ENCODE results near the gene PTPRD. TPM values are rescaled to one million over a fixed set of nuclear protein-coding genes. Genes with fewer than 3 reads are reported as not detected.

The PTPRD gene
- total and polyA plus RNA-seq, 2 donors (not counting 1 experiment from before 2014, with no cell fraction given): 0.35 to 4.8 TPM

DNA sequence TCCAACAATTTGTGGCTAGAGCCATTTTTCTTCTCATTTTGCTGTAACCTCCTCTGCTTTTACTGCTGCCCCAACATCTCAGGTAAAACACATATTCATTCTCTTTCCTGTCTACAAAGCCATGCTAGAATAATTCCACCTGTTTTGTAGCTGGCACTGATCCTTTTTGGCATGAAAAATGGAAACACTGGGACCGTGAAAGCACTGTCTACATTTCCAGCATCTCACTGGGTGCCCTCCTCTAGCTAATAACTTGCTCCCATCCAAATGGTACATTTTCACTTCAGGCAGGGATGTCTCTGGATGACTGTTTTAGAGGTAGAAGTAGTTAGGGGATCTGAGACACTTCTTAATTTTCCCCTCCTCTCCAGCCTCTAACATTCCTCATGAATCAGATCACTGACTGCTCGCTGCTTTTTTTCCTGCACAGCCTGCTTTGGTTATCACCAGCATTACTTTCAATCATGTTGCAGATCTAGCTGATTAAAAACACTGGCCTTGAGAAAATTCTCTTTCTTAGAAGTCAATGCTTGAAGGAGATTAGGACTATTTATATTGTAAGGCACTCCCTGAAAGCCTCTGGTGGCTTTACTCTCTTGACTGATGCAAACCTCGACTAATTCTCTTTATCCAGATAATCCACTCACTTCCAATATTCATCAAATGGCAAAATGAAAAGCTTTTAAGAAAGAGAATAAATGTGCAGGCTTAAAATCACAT is 1500.6 kb downstream of the PTPRD start:
- no peaks in the 10 kb centered on the region for H4K20me1 ChIP-seq (ENCODE audit: control insufficient read depth, extremely low read depth, insufficient read depth, low read length)
- no peak overlapping the region for H3K27ac ChIP-seq (ENCODE audit: insufficient read depth, low read length)
- no peak overlapping the region for H2AFZ ChIP-seq (ENCODE audit: low read length)
- H3K4me2 ChIP-seq (ENCODE audit: extremely low read depth, insufficient read depth, low read length): no peak overlapping the region
- no peaks in the 10 kb centered on the region for H3K27me3 ChIP-seq (ENCODE audit: control insufficient read depth, insufficient read depth, low read length)
- no peak overlapping the region for H3K4me3 ChIP-seq (replicated peaks in 1 of 4; ENCODE audit: control extremely low read depth in 1 of 4, insufficient read depth in 1 of 4, low read depth in 3 of 4, low read length in 4 of 4)
- H3K4me1 ChIP-seq (ENCODE audit: control insufficient read depth, extremely low read depth, insufficient read depth, low read length): no peaks in the 10 kb centered on the region
- no peak for DNase-seq (ENCODE audit: low read depth in 2 of 2)
- TF ChIP-seq EZH2 (IDR thresholded peaks at IDR 0.05; ENCODE audit: low read length, missing control alignments): no peak
- TF ChIP-seq, protein P1, sequence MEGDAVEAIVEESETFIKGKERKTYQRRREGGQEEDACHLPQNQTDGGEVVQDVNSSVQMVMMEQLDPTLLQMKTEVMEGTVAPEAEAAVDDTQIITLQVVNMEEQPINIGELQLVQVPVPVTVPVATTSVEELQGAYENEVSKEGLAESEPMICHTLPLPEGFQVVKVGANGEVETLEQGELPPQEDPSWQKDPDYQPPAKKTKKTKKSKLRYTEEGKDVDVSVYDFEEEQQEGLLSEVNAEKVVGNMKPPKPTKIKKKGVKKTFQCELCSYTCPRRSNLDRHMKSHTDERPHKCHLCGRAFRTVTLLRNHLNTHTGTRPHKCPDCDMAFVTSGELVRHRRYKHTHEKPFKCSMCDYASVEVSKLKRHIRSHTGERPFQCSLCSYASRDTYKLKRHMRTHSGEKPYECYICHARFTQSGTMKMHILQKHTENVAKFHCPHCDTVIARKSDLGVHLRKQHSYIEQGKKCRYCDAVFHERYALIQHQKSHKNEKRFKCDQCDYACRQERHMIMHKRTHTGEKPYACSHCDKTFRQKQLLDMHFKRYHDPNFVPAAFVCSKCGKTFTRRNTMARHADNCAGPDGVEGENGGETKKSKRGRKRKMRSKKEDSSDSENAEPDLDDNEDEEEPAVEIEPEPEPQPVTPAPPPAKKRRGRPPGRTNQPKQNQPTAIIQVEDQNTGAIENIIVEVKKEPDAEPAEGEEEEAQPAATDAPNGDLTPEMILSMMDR (conservative IDR thresholded peaks at IDR 0.05 in 1 of 2, IDR thresholded peaks at IDR 0.05 in 1 of 2; ENCODE audit: low read depth in 1 of 2, low read length in 2 of 2): no peak
- no peaks in the 10 kb centered on the region for H3K79me2 ChIP-seq (ENCODE audit: control insufficient read depth, insufficient read depth, low read length)
- no peak overlapping the region for H3K9ac ChIP-seq (ENCODE audit: insufficient read depth, low read length)
- no peaks in the 10 kb centered on the region for H3K36me3 ChIP-seq (ENCODE audit: control insufficient read depth, insufficient read depth, low read length)
- no peaks in the 10 kb centered on the region for H3K9me3 ChIP-seq (ENCODE audit: control insufficient read depth, insufficient read depth, low read depth, low read length)

DNA sequence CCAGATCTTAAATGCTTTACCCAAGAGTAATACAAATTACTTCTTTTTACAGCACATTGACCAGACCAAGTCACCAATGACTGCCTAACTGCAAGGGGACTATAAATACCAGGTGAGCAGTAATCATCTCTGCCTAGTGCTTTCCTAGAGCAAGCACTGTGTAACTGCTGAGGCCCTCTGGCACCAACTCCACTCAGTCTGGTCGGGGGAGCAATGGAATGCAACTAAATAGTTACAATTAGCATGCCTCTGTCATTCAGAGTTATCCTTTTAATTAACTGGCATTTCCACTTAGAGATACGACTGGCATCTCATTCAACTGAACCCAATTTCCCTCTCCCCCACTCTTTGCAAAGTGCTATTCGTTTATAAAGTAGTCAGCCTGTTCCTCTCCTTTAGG is 1504.2 kb downstream of the PTPRD start:
- Histone ChIP-seq H3K4me1 (ENCODE audit: control insufficient read depth, extremely low read depth, insufficient read depth, low read length) (no peaks in the 10 kb centered on the region), H3K27me3 (ENCODE audit: control insufficient read depth, insufficient read depth, low read length) (no peaks in the 10 kb centered on the region), H3K9me3 (ENCODE audit: control insufficient read depth, insufficient read depth, low read depth, low read length) (no peaks in the 10 kb centered on the region), H3K4me3 (replicated peaks in 1 of 4; ENCODE audit: control extremely low read depth in 1 of 4, insufficient read depth in 1 of 4, low read depth in 3 of 4, low read length in 4 of 4) (no peak overlapping the region), H4K20me1 (ENCODE audit: control insufficient read depth, extremely low read depth, insufficient read depth, low read length) (no peaks in the 10 kb centered on the region), H3K36me3 (ENCODE audit: control insufficient read depth, insufficient read depth, low read length) (no peaks in the 10 kb centered on the region), H3K9ac (ENCODE audit: insufficient read depth, low read length) (no peak overlapping the region), H3K79me2 (ENCODE audit: control insufficient read depth, insufficient read depth, low read length) (no peaks in the 10 kb centered on the region), H2AFZ (ENCODE audit: low read length) (no peak overlapping the region), H3K27ac (ENCODE audit: insufficient read depth, low read length) (no peak overlapping the region), H3K4me2 (ENCODE audit: extremely low read depth, insufficient read depth, low read length) (no peak overlapping the region)
- TF ChIP-seq, protein P1 (conservative IDR thresholded peaks at IDR 0.05 in 1 of 2, IDR thresholded peaks at IDR 0.05 in 1 of 2; ENCODE audit: low read depth in 1 of 2, low read length in 2 of 2): no peak
- TF ChIP-seq EZH2 (IDR thresholded peaks at IDR 0.05; ENCODE audit: low read length, missing control alignments): no peak
- DNase-seq (ENCODE audit: low read depth in 2 of 2): no peak

DNA sequence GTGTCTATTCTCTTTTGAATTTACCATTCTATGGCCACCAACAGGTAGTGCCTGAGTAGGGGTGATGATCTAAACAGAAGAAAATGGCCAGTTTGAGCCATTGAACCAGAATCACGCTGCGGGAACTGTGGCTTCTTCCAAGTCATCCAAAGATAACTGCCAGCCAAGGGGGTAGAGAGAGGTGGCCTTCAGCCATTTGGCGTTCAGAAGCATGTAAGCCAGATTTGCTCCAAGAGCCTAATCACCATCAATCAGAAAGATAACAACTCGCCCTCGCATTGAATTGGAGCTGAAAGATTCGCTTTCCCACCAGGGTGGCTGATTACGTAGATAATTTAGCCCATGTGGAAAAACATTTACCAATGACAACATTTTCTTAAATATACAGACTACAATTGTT is 1510.5 kb downstream of the PTPRD start:
- Histone ChIP-seq H3K79me2 (ENCODE audit: control insufficient read depth, insufficient read depth, low read length) (no peaks in the 10 kb centered on the region), H3K9me3 (ENCODE audit: control insufficient read depth, insufficient read depth, low read depth, low read length) (no peaks in the 10 kb centered on the region), H3K9ac (ENCODE audit: insufficient read depth, low read length) (no peak overlapping the region), H4K20me1 (ENCODE audit: control insufficient read depth, extremely low read depth, insufficient read depth, low read length) (no peaks in the 10 kb centered on the region), H3K4me2 (ENCODE audit: extremely low read depth, insufficient read depth, low read length) (no peak overlapping the region), H3K4me3 (replicated peaks in 1 of 4; ENCODE audit: control extremely low read depth in 1 of 4, insufficient read depth in 1 of 4, low read depth in 3 of 4, low read length in 4 of 4) (no peak overlapping the region), H3K27ac (ENCODE audit: insufficient read depth, low read length) (no peak overlapping the region), H2AFZ (ENCODE audit: low read length) (no peak overlapping the region), H3K36me3 (ENCODE audit: control insufficient read depth, insufficient read depth, low read length) (no peaks in the 10 kb centered on the region), H3K4me1 (ENCODE audit: control insufficient read depth, extremely low read depth, insufficient read depth, low read length) (no peaks in the 10 kb centered on the region), H3K27me3 (ENCODE audit: control insufficient read depth, insufficient read depth, low read length) (no peaks in the 10 kb centered on the region)
- DNase-seq (ENCODE audit: low read depth in 2 of 2): no peak
- no peak for TF ChIP-seq EZH2 (IDR thresholded peaks at IDR 0.05; ENCODE audit: low read length, missing control alignments)
- TF ChIP-seq, protein P1 (conservative IDR thresholded peaks at IDR 0.05 in 1 of 2, IDR thresholded peaks at IDR 0.05 in 1 of 2; ENCODE audit: low read depth in 1 of 2, low read length in 2 of 2): no peak

Measured in fibroblast of lung (primary cell).